CD4-positive, alpha-beta T cell treated with Interleukin-1 beta for 1 hour (primary cell): ENCODE results near the gene LDLRAD3.
"Not testable (repeated sequence)": the region's sequence is repeated elsewhere in the genome, so short reads cannot be mapped to it uniquely, and the experiment has no call there.

Experiments used
- DNase-seq, 2 donors: peaks; one replicate each; pipeline ENCODE4 v3.0.0-alpha.2; 2020 to 2022

LDLRAD3 gene

DNA sequence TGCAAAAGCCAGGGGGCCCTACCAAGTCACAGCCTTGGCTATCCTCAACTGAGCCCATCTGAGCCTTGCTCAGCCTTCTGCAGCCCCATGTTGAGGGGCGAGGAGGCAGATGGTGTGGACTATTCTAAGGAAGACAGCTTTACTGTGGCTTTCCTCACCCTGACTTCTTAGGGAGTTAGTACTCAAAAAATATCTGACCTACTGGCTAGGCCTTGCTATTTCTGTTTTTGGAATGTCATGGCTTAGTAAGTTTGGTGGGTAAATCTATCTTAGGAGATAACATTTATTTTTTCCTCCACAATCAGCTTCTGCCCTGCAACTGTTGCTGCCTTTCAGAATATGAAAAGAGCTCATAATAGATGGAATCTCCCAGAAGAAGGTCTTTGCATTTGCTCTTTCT, 80.9 kb downstream of the LDLRAD3 start:
- no peak for DNase-seq

DNA sequence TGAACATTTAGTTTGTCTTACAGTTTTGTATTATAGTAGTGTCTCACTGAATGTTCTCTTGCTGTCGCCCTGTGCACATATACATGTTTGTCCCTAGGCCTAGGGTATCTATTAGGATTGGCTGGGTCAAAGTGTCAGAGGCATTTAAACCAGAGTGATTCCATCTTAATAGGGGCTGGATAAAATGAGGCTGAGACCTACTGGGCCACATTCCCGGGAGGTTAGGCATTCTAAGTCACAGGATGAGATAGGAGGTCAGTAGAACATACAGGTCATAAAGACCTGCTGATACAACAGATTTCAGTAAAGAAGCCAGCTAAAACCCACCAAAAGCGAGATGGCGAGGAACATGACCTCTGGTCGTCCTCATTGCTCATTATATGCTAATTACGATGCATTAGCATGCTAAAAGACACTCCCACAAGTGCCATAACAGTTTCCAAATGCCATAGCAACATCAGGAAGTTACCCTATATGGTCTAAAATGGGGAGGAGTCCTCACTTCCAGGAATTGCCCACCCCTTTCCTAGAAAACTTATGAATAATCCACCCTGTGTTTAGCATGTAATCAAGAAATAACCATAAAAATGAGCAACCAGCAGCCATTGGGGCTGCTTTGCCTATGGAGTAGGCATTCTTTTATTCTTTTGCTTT, 82.6 kb downstream of the LDLRAD3 start:
- no peak for DNase-seq

- no peak for DNase-seq
Observed at GRCh38 chr11:36027731-36028130, 83.9 kb downstream of the LDLRAD3 start.

- no peak for DNase-seq
Observed at GRCh38 chr11:36029616-36030015, 85.8 kb downstream of the LDLRAD3 start.

DNA sequence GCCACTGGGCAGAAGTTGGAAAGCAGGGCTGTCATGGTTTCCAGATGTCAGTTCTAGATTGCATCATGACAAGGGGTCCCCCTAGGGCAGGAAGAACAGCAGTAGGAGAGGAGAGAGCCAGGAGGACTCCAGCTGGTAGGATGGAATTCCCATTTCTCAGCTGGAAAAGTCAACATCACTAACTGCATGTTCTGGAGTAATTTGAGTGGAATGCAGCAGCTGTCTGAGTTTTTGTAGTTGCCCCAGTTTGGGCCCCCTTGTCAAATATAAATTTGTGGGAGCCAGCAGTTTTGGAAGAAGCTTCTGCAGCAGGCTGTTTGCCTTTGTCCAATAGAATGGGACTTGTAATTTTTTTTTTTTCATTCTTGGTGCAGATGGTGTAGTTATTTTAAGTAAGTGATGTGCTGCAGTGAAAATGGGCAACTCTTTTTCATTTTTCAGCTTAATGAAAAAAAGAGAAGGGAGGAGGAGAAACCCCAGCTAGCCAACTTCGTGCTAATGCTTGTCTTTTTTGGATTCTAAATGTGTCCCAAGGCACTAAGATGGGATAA, 86.9 kb downstream of the LDLRAD3 start:
- no peak for DNase-seq

- DNase-seq, result no peak
Observed at GRCh38 chr11:36033082-36033751, 89.4 kb downstream of the LDLRAD3 start.

- no peak for DNase-seq
Observed at GRCh38 chr11:36033936-36034335, 90.1 kb downstream of the LDLRAD3 start.

DNA sequence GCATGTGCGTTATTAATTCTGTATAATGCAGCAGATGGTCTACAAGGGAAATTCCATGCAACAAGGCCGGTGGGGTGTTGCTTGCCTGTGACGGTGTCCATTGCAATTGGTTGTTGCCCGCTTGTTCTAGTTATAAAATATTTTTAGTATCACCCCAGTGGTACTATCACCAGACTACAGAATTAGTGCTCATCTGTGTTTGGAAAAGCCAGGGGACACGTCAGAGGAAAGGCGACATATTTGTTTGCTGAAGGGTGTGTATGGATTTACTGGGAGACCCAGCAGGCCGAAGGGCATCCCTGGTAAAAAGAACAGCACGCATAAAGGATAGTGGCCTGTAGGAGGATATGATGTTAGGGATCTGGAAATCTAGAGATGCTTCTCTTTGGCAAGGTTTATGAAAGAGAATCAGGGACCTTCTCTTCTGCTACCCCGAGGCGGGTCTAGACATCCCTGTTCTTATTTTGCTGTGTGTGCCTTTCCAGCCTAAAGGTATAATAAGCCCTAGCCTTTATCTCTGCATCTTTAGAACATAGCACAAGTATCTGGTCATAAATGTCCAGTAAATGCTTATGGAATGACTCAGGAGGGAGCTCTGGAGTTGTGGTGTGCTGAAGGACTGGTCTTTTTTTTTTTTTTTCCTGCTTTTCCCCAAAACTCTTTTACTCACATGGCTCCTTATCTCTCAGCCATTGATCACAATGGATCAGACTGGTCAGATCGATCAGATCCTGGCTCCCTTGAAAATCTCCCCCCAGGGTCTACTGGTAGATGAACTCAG, 90.9 kb downstream of the LDLRAD3 start:
- no peak for DNase-seq

GRCh38 chr11:36035454-36035853, 91.6 kb downstream of the LDLRAD3 start:
- no peak for DNase-seq

- no peak for DNase-seq
Observed at GRCh38 chr11:36035999-36036398, 92.1 kb downstream of the LDLRAD3 start.

- no peak for DNase-seq
Observed at GRCh38 chr11:36037031-36037430, 93.2 kb downstream of the LDLRAD3 start.

DNA sequence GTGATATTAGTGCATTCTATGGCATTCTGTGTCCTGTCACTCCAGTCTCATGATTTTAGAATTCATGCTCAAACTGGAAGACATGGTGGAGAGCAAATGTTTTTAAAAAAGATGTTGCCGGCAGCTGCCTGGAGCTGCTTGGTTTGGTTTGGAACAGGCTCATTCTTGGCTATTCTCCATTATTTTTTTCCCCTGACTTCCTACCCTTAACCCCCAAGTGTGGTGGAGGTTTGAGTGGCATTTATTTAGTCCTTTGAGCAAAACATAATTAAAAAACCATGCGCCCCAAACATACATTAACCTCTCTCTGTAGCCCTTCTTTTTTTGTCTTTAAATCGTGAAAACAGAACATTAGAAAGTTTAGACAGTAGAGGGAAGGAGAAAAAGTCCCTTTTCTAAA, 94.7 kb downstream of the LDLRAD3 start:
- DNase-seq, result no peak

GRCh38 chr11:36039471-36039870, 95.6 kb downstream of the LDLRAD3 start:
- no peak for DNase-seq

DNA sequence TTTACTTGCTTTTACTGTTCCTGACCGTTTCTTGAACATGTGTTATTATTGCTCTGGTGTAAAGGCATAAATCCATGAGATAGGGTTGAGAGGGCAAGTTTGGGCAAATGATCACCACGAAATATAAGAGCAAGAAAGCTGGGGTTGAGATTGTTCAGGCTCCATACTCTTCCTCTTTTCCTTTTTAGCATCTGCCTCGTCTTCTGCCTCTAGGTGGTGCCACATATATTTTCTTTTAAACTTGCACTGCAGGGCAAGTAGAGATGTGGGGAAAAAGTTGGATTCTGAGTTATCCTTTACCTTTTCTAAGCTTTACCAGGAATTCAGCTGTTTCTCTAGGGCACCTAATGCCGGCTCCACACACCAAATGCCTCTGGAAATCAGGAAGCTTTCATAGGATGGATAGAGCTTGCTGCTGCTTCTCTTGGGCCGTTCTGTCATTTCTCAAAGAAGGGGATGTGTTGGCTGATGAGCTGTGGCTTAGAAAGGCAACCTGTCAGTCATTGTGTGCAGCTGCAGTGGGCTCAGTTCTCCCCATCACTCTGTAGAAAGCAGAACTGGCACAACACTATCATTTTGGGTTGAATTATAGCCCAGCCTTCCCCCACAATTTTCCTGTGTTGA, 98.2 kb downstream of the LDLRAD3 start:
- no peak for DNase-seq

GRCh38 chr11:36044636-36045035, 100.8 kb downstream of the LDLRAD3 start:
- no peak for DNase-seq

DNA sequence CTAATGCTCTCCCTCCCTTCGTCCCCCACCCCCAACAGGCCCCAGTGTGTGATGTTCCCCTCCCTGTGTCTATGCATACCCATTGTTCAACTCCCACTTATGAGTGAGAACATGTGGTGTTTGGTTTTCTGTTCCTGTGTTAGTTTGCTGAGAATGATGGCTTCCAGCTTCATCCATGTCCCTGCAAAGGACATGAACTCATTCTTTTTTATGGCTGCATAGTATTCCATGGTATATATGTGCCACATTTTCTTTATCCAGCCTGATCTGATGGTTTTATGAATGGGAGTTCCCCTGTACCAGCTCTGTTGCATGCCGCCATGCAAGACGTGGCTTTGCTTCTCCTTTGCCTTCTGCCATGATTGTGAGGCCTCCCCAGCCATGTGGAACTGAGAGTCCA, 102.1 kb downstream of the LDLRAD3 start:
- not testable (repeated sequence) for DNase-seq

GRCh38 chr11:36046932-36047331, 103.1 kb downstream of the LDLRAD3 start:
- DNase-seq, result no peak

DNA sequence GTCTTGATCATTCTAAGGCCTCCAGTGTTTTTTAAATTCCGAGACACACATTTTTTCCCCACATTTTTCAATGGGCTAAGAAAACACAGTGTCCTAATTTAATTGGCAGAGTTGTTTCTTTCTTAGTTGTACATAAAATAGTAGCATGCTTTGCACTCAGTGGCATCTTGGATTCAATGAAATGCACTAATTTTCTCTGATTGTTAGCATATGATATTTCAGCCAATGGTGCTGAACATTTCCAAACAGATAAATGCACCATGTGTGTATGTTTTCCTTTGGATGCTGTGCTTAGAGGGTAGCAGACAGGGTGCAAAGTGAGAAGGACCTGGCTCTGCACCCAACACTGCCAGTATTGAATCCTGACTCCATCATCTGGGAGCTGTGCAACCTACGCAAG, 103.5 kb downstream of the LDLRAD3 start:
- DNase-seq, result no peak

DNA sequence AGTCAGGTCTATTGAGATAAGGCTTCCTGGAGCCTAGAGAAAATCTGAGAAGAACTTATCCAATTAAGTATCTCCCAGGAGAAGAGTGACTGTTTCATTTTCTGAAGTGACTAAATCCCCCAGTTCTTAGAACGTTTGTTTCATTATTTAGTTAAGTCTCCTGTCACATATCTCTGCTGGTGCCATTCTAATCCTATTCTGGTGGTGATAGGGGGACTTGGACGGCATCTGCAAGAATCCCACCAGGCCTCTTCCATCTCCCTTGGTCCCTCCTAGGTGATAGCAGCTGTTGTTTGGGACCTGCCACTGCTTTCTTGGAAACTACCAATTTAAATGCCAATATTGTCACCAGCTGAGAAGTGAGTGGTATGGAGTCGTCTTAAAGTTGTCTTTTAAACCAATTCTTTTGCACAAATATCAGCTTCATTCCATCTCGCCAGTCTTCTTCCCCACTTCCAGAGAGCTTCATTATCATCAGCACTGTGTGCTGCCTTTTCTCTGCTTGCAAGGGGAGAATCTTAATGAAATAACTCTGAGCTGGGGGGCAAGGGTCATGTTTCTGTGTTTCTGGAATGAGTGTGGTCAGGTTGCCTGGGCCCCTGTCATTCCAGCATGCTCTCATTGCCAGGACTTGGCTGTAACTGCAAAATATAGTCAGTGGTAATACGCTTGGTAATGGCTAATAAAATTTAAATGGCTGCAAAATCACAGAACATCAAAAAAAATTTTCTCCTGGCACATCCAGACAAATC, 104.8 kb downstream of the LDLRAD3 start:
- DNase-seq, result no peak

DNA sequence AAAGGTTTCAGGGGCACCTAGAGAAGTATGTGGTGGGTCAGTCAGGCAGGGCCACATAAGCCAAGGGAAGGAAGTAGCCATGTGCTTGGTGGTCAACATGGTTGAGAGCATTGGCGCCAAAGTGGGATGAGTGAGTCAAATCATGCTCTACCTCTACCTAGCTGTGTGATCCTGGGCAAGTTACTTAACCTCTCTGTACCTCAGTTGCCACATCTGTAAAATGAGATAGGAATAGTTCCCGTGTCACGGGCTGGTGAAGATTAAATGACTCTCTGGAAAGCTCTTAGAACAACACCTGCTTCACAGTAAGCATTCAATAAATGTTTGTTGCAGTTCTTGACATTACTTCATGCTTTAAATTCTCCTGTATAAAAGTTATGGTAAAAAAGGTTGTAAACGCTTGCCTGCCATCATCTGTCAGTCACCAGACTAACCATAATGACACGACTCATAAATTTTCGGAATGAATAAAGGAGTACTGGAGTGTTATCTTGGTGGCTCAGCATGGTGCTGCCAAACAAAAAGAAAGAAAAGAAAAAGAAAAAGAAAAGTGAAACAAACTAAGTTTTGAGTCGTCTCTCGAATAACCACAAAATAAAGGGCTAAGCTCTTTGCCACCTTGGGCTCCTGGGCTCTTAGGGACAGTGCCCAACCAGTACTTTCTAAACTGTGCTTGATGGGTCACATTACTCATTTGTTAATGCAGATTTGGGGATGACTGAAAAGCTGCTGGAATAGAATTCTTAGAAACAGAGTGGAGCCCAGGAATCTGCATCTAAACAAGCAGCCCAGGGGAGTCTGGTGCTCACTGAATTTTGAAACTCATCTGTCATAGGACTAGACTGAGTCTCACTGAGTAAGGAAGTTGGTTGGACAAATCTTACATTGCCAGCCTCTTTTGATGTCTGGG, 107.6 kb downstream of the LDLRAD3 start:
- no peak for DNase-seq

DNA sequence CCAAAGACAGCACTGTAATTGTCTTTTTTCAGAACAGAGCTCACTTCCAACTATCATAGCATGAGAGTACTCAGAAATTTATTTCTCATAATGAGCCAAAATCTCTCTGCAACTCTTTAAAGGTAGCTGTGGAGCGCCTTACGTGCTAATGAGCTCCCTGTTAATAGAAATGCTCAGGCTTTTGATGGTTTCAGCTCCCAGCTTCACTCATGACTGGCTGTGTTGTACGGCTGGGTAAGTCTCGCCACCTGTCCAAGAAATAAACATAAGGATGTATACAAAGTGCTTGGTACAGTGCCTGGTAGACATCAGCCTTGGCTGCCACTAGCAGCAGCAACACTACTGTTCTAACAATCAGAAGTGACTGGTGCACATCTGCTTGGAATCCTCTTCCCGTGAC, 109.4 kb downstream of the LDLRAD3 start:
- DNase-seq, result no peak
